ENCODE measurements around the gene PRTFDC1. TPM values are rescaled to one million over a fixed set of nuclear protein-coding genes. Genes with fewer than 3 reads are reported as not detected.

PRTFDC1 gene
- total RNA-seq, 1 donor from 2014 or later = 9.1 TPM

DNA sequence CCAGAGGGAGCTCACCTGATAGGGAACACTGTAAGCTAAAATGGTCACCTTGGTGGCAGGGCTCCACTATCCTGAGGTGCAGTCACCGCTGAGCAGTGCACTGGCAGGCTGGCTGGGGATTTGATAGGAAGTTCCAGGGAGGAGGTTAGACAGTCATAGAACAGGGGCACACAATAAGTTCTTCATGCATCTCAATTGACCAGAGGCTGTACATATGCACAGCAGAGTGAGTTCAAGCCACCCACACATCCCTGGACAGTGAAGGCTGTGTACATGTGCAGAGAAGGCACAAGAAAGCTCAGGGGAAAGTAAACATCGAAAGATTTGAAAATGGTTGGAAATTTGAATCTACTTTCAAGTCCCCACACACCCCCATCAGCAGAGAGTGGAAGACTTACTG lies 13.9 kb downstream of the PRTFDC1 start:
- Mint-ChIP-seq H3K4me1 (ENCODE audit: low read depth, unreplicated experiment) (peaks cover 2% of the 10 kb centered on the region), H3K4me3 (ENCODE audit: unreplicated experiment) (no peak overlapping the region), H3K9me3 (ENCODE audit: unreplicated experiment) (no peaks in the 10 kb centered on the region), H3K27me3 (ENCODE audit: low read depth, unreplicated experiment) (no peaks in the 10 kb centered on the region), H3K36me3 (ENCODE audit: low read depth, unreplicated experiment) (peaks cover 3% of the 10 kb centered on the region), H3K27ac (ENCODE audit: unreplicated experiment) (no peak overlapping the region)
- no peaks in the 10 kb centered on the region for H3K79me2 ChIP-seq (ENCODE audit: insufficient read depth, low read length)
- no peaks in the 10 kb centered on the region for H3K9me3 ChIP-seq (ENCODE audit: insufficient read depth, low read depth, low read length)
- H3K4me3 ChIP-seq (ENCODE audit: insufficient read depth, low read depth, low read length) = no peak overlapping the region
- H3K4me1 ChIP-seq (ENCODE audit: insufficient read depth, low read length) = no peaks in the 10 kb centered on the region
- H2AFZ ChIP-seq (ENCODE audit: low read depth, low read length) = no peak overlapping the region
- H3K27ac ChIP-seq (ENCODE audit: low read depth, low read length) = no peak overlapping the region
- no peak overlapping the region for H3K4me2 ChIP-seq (ENCODE audit: low read length)
- H3K27me3 ChIP-seq (ENCODE audit: insufficient read depth, low read length) = no peaks in the 10 kb centered on the region
- no peak for DNase-seq (ENCODE audit: low read depth)
- FAIRE-seq = no peak
- H4K20me1 ChIP-seq (ENCODE audit: insufficient read depth, low read length) = no peaks in the 10 kb centered on the region
- no peaks in the 10 kb centered on the region for H3K36me3 ChIP-seq (ENCODE audit: insufficient read depth, low read length)
- TF ChIP-seq, protein P1, sequence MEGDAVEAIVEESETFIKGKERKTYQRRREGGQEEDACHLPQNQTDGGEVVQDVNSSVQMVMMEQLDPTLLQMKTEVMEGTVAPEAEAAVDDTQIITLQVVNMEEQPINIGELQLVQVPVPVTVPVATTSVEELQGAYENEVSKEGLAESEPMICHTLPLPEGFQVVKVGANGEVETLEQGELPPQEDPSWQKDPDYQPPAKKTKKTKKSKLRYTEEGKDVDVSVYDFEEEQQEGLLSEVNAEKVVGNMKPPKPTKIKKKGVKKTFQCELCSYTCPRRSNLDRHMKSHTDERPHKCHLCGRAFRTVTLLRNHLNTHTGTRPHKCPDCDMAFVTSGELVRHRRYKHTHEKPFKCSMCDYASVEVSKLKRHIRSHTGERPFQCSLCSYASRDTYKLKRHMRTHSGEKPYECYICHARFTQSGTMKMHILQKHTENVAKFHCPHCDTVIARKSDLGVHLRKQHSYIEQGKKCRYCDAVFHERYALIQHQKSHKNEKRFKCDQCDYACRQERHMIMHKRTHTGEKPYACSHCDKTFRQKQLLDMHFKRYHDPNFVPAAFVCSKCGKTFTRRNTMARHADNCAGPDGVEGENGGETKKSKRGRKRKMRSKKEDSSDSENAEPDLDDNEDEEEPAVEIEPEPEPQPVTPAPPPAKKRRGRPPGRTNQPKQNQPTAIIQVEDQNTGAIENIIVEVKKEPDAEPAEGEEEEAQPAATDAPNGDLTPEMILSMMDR (IDR thresholded peaks at IDR 0.05; ENCODE audit: insufficient read depth, low read depth, low read length) = no peak
- TF ChIP-seq EZH2 (IDR thresholded peaks at IDR 0.05; ENCODE audit: insufficient read depth, low read length) = no peak
- no peak overlapping the region for H3K9ac ChIP-seq (ENCODE audit: low read length)

DNA sequence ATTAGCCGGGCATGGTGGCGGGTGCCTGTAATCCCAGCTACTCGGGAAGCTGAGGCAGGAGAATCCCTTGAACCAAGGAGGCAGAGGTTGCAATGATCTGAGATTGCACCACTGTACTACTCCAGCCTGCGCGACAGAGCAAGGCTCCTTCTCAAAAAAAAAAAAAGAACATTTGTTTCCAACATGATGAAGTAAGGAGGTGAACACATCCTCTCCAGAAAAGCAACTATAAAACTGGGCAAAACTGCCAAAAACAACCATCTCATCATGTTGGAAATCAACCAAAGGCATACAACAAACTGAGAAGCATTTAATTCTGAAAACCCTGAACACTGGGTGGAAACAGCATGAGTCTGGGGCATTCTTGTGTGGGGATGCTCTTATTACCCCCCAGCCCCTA lies 14.3 kb downstream of the PRTFDC1 start:
- H3K4me1 Mint-ChIP-seq (ENCODE audit: low read depth, unreplicated experiment) = peaks cover 2% of the 10 kb centered on the region
- Histone ChIP-seq H3K27me3 (ENCODE audit: insufficient read depth, low read length) (no peaks in the 10 kb centered on the region), H4K20me1 (ENCODE audit: insufficient read depth, low read length) (no peaks in the 10 kb centered on the region), H3K9me3 (ENCODE audit: insufficient read depth, low read depth, low read length) (no peaks in the 10 kb centered on the region), H2AFZ (ENCODE audit: low read depth, low read length) (no peak overlapping the region), H3K4me2 (ENCODE audit: low read length) (no peak overlapping the region), H3K36me3 (ENCODE audit: insufficient read depth, low read length) (no peaks in the 10 kb centered on the region), H3K9ac (ENCODE audit: low read length) (no peak overlapping the region), H3K79me2 (ENCODE audit: insufficient read depth, low read length) (no peaks in the 10 kb centered on the region), H3K4me3 (ENCODE audit: insufficient read depth, low read depth, low read length) (no peak overlapping the region), H3K4me1 (ENCODE audit: insufficient read depth, low read length) (no peaks in the 10 kb centered on the region), H3K27ac (ENCODE audit: low read depth, low read length) (no peak overlapping the region)
- H3K4me3 Mint-ChIP-seq (ENCODE audit: unreplicated experiment) = no peak overlapping the region
- no peak overlapping the region for H3K27ac Mint-ChIP-seq (ENCODE audit: unreplicated experiment)
- TF ChIP-seq, protein P1 (IDR thresholded peaks at IDR 0.05; ENCODE audit: insufficient read depth, low read depth, low read length) = no peak
- no peak for TF ChIP-seq EZH2 (IDR thresholded peaks at IDR 0.05; ENCODE audit: insufficient read depth, low read length)
- H3K36me3 Mint-ChIP-seq (ENCODE audit: low read depth, unreplicated experiment) = peaks cover 3% of the 10 kb centered on the region
- FAIRE-seq (no peak), DNase-seq (ENCODE audit: low read depth) (no peak)
- no peaks in the 10 kb centered on the region for H3K9me3 Mint-ChIP-seq (ENCODE audit: unreplicated experiment)
- H3K27me3 Mint-ChIP-seq (ENCODE audit: low read depth, unreplicated experiment) = no peaks in the 10 kb centered on the region

DNA sequence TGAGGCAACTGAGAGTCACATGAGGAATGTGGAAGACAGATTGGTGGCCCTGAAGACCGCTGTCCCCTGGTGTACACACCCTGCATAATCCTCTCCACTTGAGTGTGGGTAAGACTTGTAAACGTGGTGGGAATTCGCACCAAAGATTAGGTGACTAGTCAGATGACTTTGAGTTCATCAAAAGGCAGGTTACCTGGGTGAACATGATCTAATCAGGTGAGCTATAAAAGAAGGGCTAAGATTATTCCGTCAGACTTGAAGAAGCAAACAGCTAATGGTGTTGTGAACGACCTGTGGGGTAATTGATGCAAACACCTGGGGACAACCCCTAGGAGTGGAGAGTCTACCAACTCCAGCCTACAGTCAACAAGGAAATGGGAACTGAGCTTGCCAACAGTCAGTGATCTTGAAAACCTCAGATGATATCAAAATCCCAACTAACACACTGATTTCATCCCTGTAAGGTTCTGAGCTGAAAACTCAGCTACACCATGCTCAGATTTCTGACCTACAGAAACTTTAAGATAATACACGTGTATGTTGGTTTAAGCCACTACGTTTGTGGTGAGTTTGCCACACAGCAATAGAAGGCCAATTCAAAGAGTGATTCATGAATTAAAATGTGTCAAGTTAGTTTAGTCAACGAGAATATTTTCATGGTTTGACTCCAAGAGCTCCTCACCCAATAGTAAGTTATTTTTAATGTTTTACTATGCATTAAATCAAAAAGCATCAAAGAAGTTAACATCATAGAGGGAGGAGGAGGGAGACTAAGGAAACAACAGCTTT lies 16.7 kb downstream of the PRTFDC1 start:
- DNase-seq (ENCODE audit: low read depth) (no peak), FAIRE-seq (no peak)
- H3K27ac Mint-ChIP-seq (ENCODE audit: unreplicated experiment) = no peak overlapping the region

More for the DNA sequence above, 16.7 kb downstream of the PRTFDC1 start:
- peaks cover 2% of the 10 kb centered on the region for H3K4me1 Mint-ChIP-seq (ENCODE audit: low read depth, unreplicated experiment)
- no peak overlapping the region for H3K4me3 ChIP-seq (ENCODE audit: insufficient read depth, low read depth, low read length)
- no peak overlapping the region for H3K4me2 ChIP-seq (ENCODE audit: low read length)
- H3K4me1 ChIP-seq (ENCODE audit: insufficient read depth, low read length) = no peaks in the 10 kb centered on the region
- H3K27me3 Mint-ChIP-seq (ENCODE audit: low read depth, unreplicated experiment) = no peaks in the 10 kb centered on the region
- H3K79me2 ChIP-seq (ENCODE audit: insufficient read depth, low read length) = no peaks in the 10 kb centered on the region
- H3K36me3 ChIP-seq (ENCODE audit: insufficient read depth, low read length) = no peaks in the 10 kb centered on the region
- H3K36me3 Mint-ChIP-seq (ENCODE audit: low read depth, unreplicated experiment) = peaks cover 3% of the 10 kb centered on the region
- no peaks in the 10 kb centered on the region for H3K9me3 Mint-ChIP-seq (ENCODE audit: unreplicated experiment)
- no peaks in the 10 kb centered on the region for H3K27me3 ChIP-seq (ENCODE audit: insufficient read depth, low read length)
- no peaks in the 10 kb centered on the region for H3K9me3 ChIP-seq (ENCODE audit: insufficient read depth, low read depth, low read length)
- H3K9ac ChIP-seq (ENCODE audit: low read length) = no peak overlapping the region
- no peak for TF ChIP-seq EZH2 (IDR thresholded peaks at IDR 0.05; ENCODE audit: insufficient read depth, low read length)
- TF ChIP-seq, protein P1 (IDR thresholded peaks at IDR 0.05; ENCODE audit: insufficient read depth, low read depth, low read length) = no peak
- no peak overlapping the region for H2AFZ ChIP-seq (ENCODE audit: low read depth, low read length)
- H3K27ac ChIP-seq (ENCODE audit: low read depth, low read length) = no peak overlapping the region
- H3K4me3 Mint-ChIP-seq (ENCODE audit: unreplicated experiment) = no peak overlapping the region
- no peaks in the 10 kb centered on the region for H4K20me1 ChIP-seq (ENCODE audit: insufficient read depth, low read length)
